Activated naive CD4-positive, alpha-beta T cell treated with anti-CD3 and anti-CD28 coated beads for 36 hours (primary cell): ENCODE results near the gene ETS1. TPM values are rescaled to one million over a fixed set of nuclear protein-coding genes. Genes with fewer than 3 reads are reported as not detected.

Experiments
- CTCF ChIA-PET: fragments of 350-600 bp; sonication (Branson Sonifier 250); formaldehyde crosslinking; loops from one replicate; lab custom pipeline; 2021; ENCODE audit warnings: antibody characterized with exemption; lab: Charles Lee
- DNase-seq: peaks from one replicate; pipeline ENCODE4 v3.0.0-alpha.2; 2020
- H3K27ac Mint-ChIP-seq: one replicate; pipeline ENCODE4 v1.8.0; 2021; ENCODE audit warnings: mild to moderate bottlenecking, mixed read lengths
- H3K27me3 Mint-ChIP-seq: one replicate; pipeline ENCODE4 v1.8.0; 2021; ENCODE audit warnings: low read depth, mixed read lengths
- H3K36me3 Mint-ChIP-seq: one replicate; pipeline ENCODE4 v1.8.0; 2021; ENCODE audit warnings: low read depth, mixed read lengths
- H3K4me1 Mint-ChIP-seq: one replicate; pipeline ENCODE4 v1.8.0; 2021; ENCODE audit warnings: low read depth, mixed read lengths
- H3K4me3 Mint-ChIP-seq: one replicate; pipeline ENCODE4 v1.8.0; 2021; ENCODE audit warnings: mild to moderate bottlenecking, moderate library complexity, mixed read lengths
- H3K9me3 Mint-ChIP-seq: one replicate; pipeline ENCODE4 v1.8.0; 2021; ENCODE audit warnings: mixed read lengths
- intact Hi-C: fragments of 100-400 bp; cut with micrococcal nuclease; formaldehyde crosslinking; loops from one replicate; pipeline ENCODE4 v1.15.1; 2023
- total RNA-seq, 2 experiments: library from RNA; stranded (reverse); gene quantifications; one replicate each; pipeline ENCODE4 v1.2.3, GENCODE V29; 2021

ETS1 gene
- total RNA-seq, 2 experiments from 2014 or later = 336 to 338 TPM

GRCh38 chr11:128547946-128548648 is 39.3 kb downstream of the ETS1 start:
- peak; percentile 25 for DNase-seq
- peak overlapping the region; percentile 93 for H3K27ac Mint-ChIP-seq
- intact Hi-C loops = no loop called here
- peaks cover 87% of the 10 kb centered on the region for H3K4me1 Mint-ChIP-seq
- peak overlapping the region; percentile 79 for H3K4me3 Mint-ChIP-seq
- no peaks in the 10 kb centered on the region for H3K9me3 Mint-ChIP-seq
- H3K27me3 Mint-ChIP-seq = no peaks in the 10 kb centered on the region
- CTCF ChIA-PET = interaction anchor here (0.6 to 1.6 kb wide), 7 partner anchors 13 to 35 kb away, joined by 3 to 4 read pairs (median 4); no protein-coding TSS in a partner anchor
- H3K36me3 Mint-ChIP-seq = no peaks in the 10 kb centered on the region

GRCh38 chr11:128546916-128547315 is 40.4 kb downstream of the ETS1 start:
- H3K9me3 Mint-ChIP-seq = no peaks in the 10 kb centered on the region
- peaks cover 81% of the 10 kb centered on the region for H3K4me1 Mint-ChIP-seq
- no peak overlapping the region for H3K4me3 Mint-ChIP-seq
- CTCF ChIA-PET = interaction anchor here (0.7 to 1.6 kb wide), 4 partner anchors 8 to 28 kb away, joined by 3 to 4 read pairs (median 3); no protein-coding TSS in a partner anchor
- H3K36me3 Mint-ChIP-seq = no peaks in the 10 kb centered on the region
- intact Hi-C loops = no loop called here
- H3K27ac Mint-ChIP-seq = peak overlapping the region; percentile 93
- no peak for DNase-seq
- no peaks in the 10 kb centered on the region for H3K27me3 Mint-ChIP-seq

- Mint-ChIP-seq H3K9me3 (no peaks in the 10 kb centered on the region), H3K27me3 (no peaks in the 10 kb centered on the region), H3K27ac (peak overlapping the region; percentile 63), H3K4me3 (peak overlapping the region; percentile 71), H3K4me1 (peaks cover 62% of the 10 kb centered on the region), H3K36me3 (no peaks in the 10 kb centered on the region)
- peak; percentile 43 for DNase-seq
- intact Hi-C loops = loop anchor here (1.0 kb wide), 1 partner anchor 9 kb away; no protein-coding TSS in a partner anchor
- CTCF ChIA-PET = interaction anchor here (1.1 to 3.3 kb wide), 7 partner anchors 12 to 222 kb away, joined by 3 to 17 read pairs (median 4); no protein-coding TSS in a partner anchor
These were observed 42.8 kb downstream of the ETS1 start for GRCh38 chr11:128544471-128545051.

- Mint-ChIP-seq H3K27ac (no peak overlapping the region), H3K36me3 (no peaks in the 10 kb centered on the region), H3K9me3 (no peaks in the 10 kb centered on the region), H3K4me1 (peaks cover 52% of the 10 kb centered on the region), H3K4me3 (no peak overlapping the region), H3K27me3 (no peaks in the 10 kb centered on the region)
- CTCF ChIA-PET = no interaction called here
- intact Hi-C loops = no loop called here
- DNase-seq = no peak
These were observed 46.9 kb downstream of the ETS1 start for GRCh38 chr11:128540469-128540868.

GRCh38 chr11:128536506-128536905 is 50.9 kb downstream of the ETS1 start:
- CTCF ChIA-PET = no interaction called here
- H3K27me3 Mint-ChIP-seq = no peaks in the 10 kb centered on the region
- H3K27ac Mint-ChIP-seq = no peak overlapping the region
- intact Hi-C loops = loop anchor here (1.0 kb wide), 1 partner anchor 8 kb away; no protein-coding TSS in a partner anchor
- H3K36me3 Mint-ChIP-seq = peaks cover 3% of the 10 kb centered on the region
- H3K4me1 Mint-ChIP-seq = peaks cover 45% of the 10 kb centered on the region
- no peak overlapping the region for H3K4me3 Mint-ChIP-seq
- DNase-seq = no peak
- H3K9me3 Mint-ChIP-seq = no peaks in the 10 kb centered on the region

- CTCF ChIA-PET = interaction anchor here (1.4 kb wide), 1 partner anchor 13 kb away, joined by 4 read pairs; no protein-coding TSS in a partner anchor
- no peak overlapping the region for H3K4me3 Mint-ChIP-seq
- peaks cover 45% of the 10 kb centered on the region for H3K4me1 Mint-ChIP-seq
- no peaks in the 10 kb centered on the region for H3K9me3 Mint-ChIP-seq
- H3K27ac Mint-ChIP-seq = no peak overlapping the region
- DNase-seq = no peak
- H3K36me3 Mint-ChIP-seq = peaks cover 3% of the 10 kb centered on the region
- intact Hi-C loops = loop anchor here (1.0 kb wide), 2 partner anchors 7 to 9 kb away; no protein-coding TSS in a partner anchor
- no peaks in the 10 kb centered on the region for H3K27me3 Mint-ChIP-seq
These were observed 51.6 kb downstream of the ETS1 start for GRCh38 chr11:128535468-128536457.

GRCh38 chr11:128533472-128533871 is 53.9 kb downstream of the ETS1 start:
- H3K36me3 Mint-ChIP-seq = peaks cover 3% of the 10 kb centered on the region
- intact Hi-C loops = no loop called here
- H3K27me3 Mint-ChIP-seq = no peaks in the 10 kb centered on the region
- H3K27ac Mint-ChIP-seq = no peak overlapping the region
- H3K4me1 Mint-ChIP-seq = peaks cover 63% of the 10 kb centered on the region
- CTCF ChIA-PET = no interaction called here
- DNase-seq = no peak
- H3K4me3 Mint-ChIP-seq = no peak overlapping the region
- no peaks in the 10 kb centered on the region for H3K9me3 Mint-ChIP-seq

- Mint-ChIP-seq H3K27me3 (no peaks in the 10 kb centered on the region), H3K27ac (no peak overlapping the region), H3K4me1 (peaks cover 67% of the 10 kb centered on the region), H3K36me3 (peaks cover 3% of the 10 kb centered on the region), H3K4me3 (no peak overlapping the region), H3K9me3 (no peaks in the 10 kb centered on the region)
- CTCF ChIA-PET = interaction anchor here (0.6 to 0.9 kb wide), 2 partner anchors 10 to 12 kb away, joined by 3 read pairs; no protein-coding TSS in a partner anchor
- DNase-seq = no peak
- intact Hi-C loops = no loop called here
These were observed 54.7 kb downstream of the ETS1 start for GRCh38 chr11:128532572-128533091.

GRCh38 chr11:128532016-128532571 is 55.3 kb downstream of the ETS1 start:
- Mint-ChIP-seq H3K27ac (no peak overlapping the region), H3K27me3 (no peaks in the 10 kb centered on the region), H3K4me1 (peaks cover 67% of the 10 kb centered on the region), H3K36me3 (peaks cover 3% of the 10 kb centered on the region), H3K4me3 (no peak overlapping the region), H3K9me3 (no peaks in the 10 kb centered on the region)
- intact Hi-C loops = no loop called here
- no peak for DNase-seq
- CTCF ChIA-PET = interaction anchor here (0.6 to 8.1 kb wide), 3 partner anchors 10 to 98 kb away, joined by 3 to 59 read pairs (median 3); no protein-coding TSS in a partner anchor

- no peaks in the 10 kb centered on the region for H3K27me3 Mint-ChIP-seq
- no peak overlapping the region for H3K4me3 Mint-ChIP-seq
- CTCF ChIA-PET = interaction anchor here (8.1 kb wide), 1 partner anchor 99 kb away, joined by 59 read pairs; no protein-coding TSS in a partner anchor
- H3K9me3 Mint-ChIP-seq = no peaks in the 10 kb centered on the region
- intact Hi-C loops = no loop called here
- peaks cover 68% of the 10 kb centered on the region for H3K4me1 Mint-ChIP-seq
- no peak overlapping the region for H3K27ac Mint-ChIP-seq
- H3K36me3 Mint-ChIP-seq = peaks cover 3% of the 10 kb centered on the region
- no peak for DNase-seq
These were observed 55.8 kb downstream of the ETS1 start for GRCh38 chr11:128531588-128531987.
